ENCODE results near the gene MCF2L.

MCF2L gene

GRCh38 chr13:113137691-113138298 lies 168.8 kb downstream of the MCF2L start:
- Histone ChIP-seq H3K4me3 (ENCODE audit: insufficient read depth, low read length, poor library complexity, severe bottlenecking) (no peak overlapping the region), H3K36me3 (ENCODE audit: low read length) (no peaks in the 10 kb centered on the region), H3K4me2 (ENCODE audit: low read depth, low read length, poor library complexity, severe bottlenecking) (no peak overlapping the region), H3K9ac (ENCODE audit: low read length) (no peak overlapping the region), H3K9me3 (ENCODE audit: insufficient read depth, low read length) (no peaks in the 10 kb centered on the region), H3K9me2 (replicated peaks; ENCODE audit: insufficient read depth, low read length) (no peaks in the 10 kb centered on the region), H4K20me1 (ENCODE audit: low read depth, low read length) (no peaks in the 10 kb centered on the region), H3K79me2 (ENCODE audit: insufficient read depth, low read length) (no peaks in the 10 kb centered on the region), H3K27me3 (ENCODE audit: low read length) (no peaks in the 10 kb centered on the region), H2AFZ (ENCODE audit: low read depth, low read length, severe bottlenecking) (no peak overlapping the region), H3K27ac (ENCODE audit: low read depth, low read length) (no peak overlapping the region), H3F3A (ENCODE audit: insufficient read depth) (no peaks in the 10 kb centered on the region)
- TF ChIP-seq EZH2phosphoT487 (conservative IDR thresholded peaks at IDR 0.05; ENCODE audit: low read length) (no peak), CTCF (IDR thresholded peaks at IDR 0.05; ENCODE audit: insufficient read depth, low read length, poor library complexity, severe bottlenecking) (no peak)

- no peaks in the 10 kb centered on the region for H4K20me1 ChIP-seq (ENCODE audit: low read depth, low read length)
- no peaks in the 10 kb centered on the region for H3K36me3 ChIP-seq (ENCODE audit: low read length)
- H3K4me3 ChIP-seq (ENCODE audit: insufficient read depth, low read length, poor library complexity, severe bottlenecking) = no peak overlapping the region
- no peaks in the 10 kb centered on the region for H3K9me2 ChIP-seq (replicated peaks; ENCODE audit: insufficient read depth, low read length)
- H3K9ac ChIP-seq (ENCODE audit: low read length) = no peak overlapping the region
- H3K79me2 ChIP-seq (ENCODE audit: insufficient read depth, low read length) = no peaks in the 10 kb centered on the region
- H3K27me3 ChIP-seq (ENCODE audit: low read length) = no peaks in the 10 kb centered on the region
- H3K4me2 ChIP-seq (ENCODE audit: low read depth, low read length, poor library complexity, severe bottlenecking) = no peak overlapping the region
- TF ChIP-seq EZH2phosphoT487 (conservative IDR thresholded peaks at IDR 0.05; ENCODE audit: low read length) (no peak), CTCF (IDR thresholded peaks at IDR 0.05; ENCODE audit: insufficient read depth, low read length, poor library complexity, severe bottlenecking) (no peak)
- H3F3A ChIP-seq (ENCODE audit: insufficient read depth) = no peaks in the 10 kb centered on the region
- no peak overlapping the region for H2AFZ ChIP-seq (ENCODE audit: low read depth, low read length, severe bottlenecking)
- H3K9me3 ChIP-seq (ENCODE audit: insufficient read depth, low read length) = no peaks in the 10 kb centered on the region
- H3K27ac ChIP-seq (ENCODE audit: low read depth, low read length) = no peak overlapping the region
Observed at GRCh38 chr13:113138792-113139551, 170.0 kb downstream of the MCF2L start.

- Histone ChIP-seq H3K79me2 (ENCODE audit: insufficient read depth, low read length) (no peaks in the 10 kb centered on the region), H2AFZ (ENCODE audit: low read depth, low read length, severe bottlenecking) (no peak overlapping the region), H3K36me3 (ENCODE audit: low read length) (no peaks in the 10 kb centered on the region), H3K4me2 (ENCODE audit: low read depth, low read length, poor library complexity, severe bottlenecking) (no peak overlapping the region), H3K4me3 (ENCODE audit: insufficient read depth, low read length, poor library complexity, severe bottlenecking) (no peak overlapping the region), H3K9me3 (ENCODE audit: insufficient read depth, low read length) (no peaks in the 10 kb centered on the region), H4K20me1 (ENCODE audit: low read depth, low read length) (no peaks in the 10 kb centered on the region), H3K27me3 (ENCODE audit: low read length) (no peaks in the 10 kb centered on the region), H3F3A (ENCODE audit: insufficient read depth) (no peaks in the 10 kb centered on the region), H3K9ac (ENCODE audit: low read length) (no peak overlapping the region), H3K9me2 (replicated peaks; ENCODE audit: insufficient read depth, low read length) (no peaks in the 10 kb centered on the region), H3K27ac (ENCODE audit: low read depth, low read length) (no peak overlapping the region)
- TF ChIP-seq CTCF (IDR thresholded peaks at IDR 0.05; ENCODE audit: insufficient read depth, low read length, poor library complexity, severe bottlenecking) (no peak), EZH2phosphoT487 (conservative IDR thresholded peaks at IDR 0.05; ENCODE audit: low read length) (no peak)
Observed at GRCh38 chr13:113139577-113139976, 170.6 kb downstream of the MCF2L start.
